Muscle layer of duodenum (tissue), 2 donors: ENCODE data around the gene TBC1D20.
"Not testable (repeated sequence)": the region's sequence is repeated elsewhere in the genome, so short reads cannot be mapped to it uniquely, and the experiment has no call there.

Experiments
- H3K27ac ChIP-seq: one replicate; pipeline ENCODE4 v1.7.0; 2013; ENCODE audit warnings: mild to moderate bottlenecking, low read length
- H3K27me3 ChIP-seq: one replicate; pipeline ENCODE4 v1.7.0; 2013; ENCODE audit warnings: low read depth, mild to moderate bottlenecking, control low read depth, low read length
- H3K36me3 ChIP-seq, 2 donors: one replicate each; pipeline ENCODE4 v1.7.0; 2013; ENCODE audit warnings: low read length in 2 of 2, control low read depth in 1 of 2, mild to moderate bottlenecking in 1 of 2; ENCODE audit not compliant: insufficient read depth in 2 of 2, control insufficient read depth in 1 of 2
- H3K4me1 ChIP-seq, 2 donors: one replicate each; pipeline ENCODE4 v1.7.0; 2013; ENCODE audit warnings: low read length in 2 of 2, mild to moderate bottlenecking in 2 of 2, control low read depth in 1 of 2, moderate library complexity in 1 of 2; ENCODE audit not compliant: insufficient read depth in 2 of 2, control insufficient read depth in 1 of 2
- H3K4me3 ChIP-seq, 2 donors: one replicate each; pipeline ENCODE4 v1.7.0; 2013; ENCODE audit warnings: low read length in 2 of 2, low read depth in 1 of 2, mild to moderate bottlenecking in 1 of 2
- H3K9me3 ChIP-seq, 2 donors: one replicate each; pipeline ENCODE4 v1.7.0; 2013; ENCODE audit warnings: low read length in 2 of 2, control low read depth in 1 of 2, mild to moderate bottlenecking in 1 of 2; ENCODE audit not compliant: control insufficient read depth in 1 of 2
- donor health status: healthy.

The TBC1D20 gene

GRCh38 chr20:402898-403581 is 59.3 kb downstream of the TBC1D20 start:
- H3K27me3 ChIP-seq: no peaks in the 10 kb centered on the region
- H3K36me3 ChIP-seq: no peaks in the 10 kb centered on the region
- H3K9me3 ChIP-seq: no peaks in the 10 kb centered on the region
- H3K27ac ChIP-seq: no peak overlapping the region
- no peak overlapping the region for H3K4me3 ChIP-seq
- peaks cover 0 to 7% of the 10 kb centered on the region in 2 donors for H3K4me1 ChIP-seq

- Histone ChIP-seq H3K27ac (no peak overlapping the region), H3K27me3 (no peaks in the 10 kb centered on the region)
Measured at GRCh38 chr20:402496-402885, 59.8 kb downstream of the TBC1D20 start.

GRCh38 chr20:401682-402495 is 60.4 kb downstream of the TBC1D20 start:
- H3K36me3 ChIP-seq: peaks cover 0 to 4% of the 10 kb centered on the region in 2 donors
- no peak overlapping the region for H3K27ac ChIP-seq
- no peak overlapping the region for H3K4me3 ChIP-seq
- peaks cover 0 to 2% of the 10 kb centered on the region in 2 donors for H3K4me1 ChIP-seq
- H3K27me3 ChIP-seq: no peaks in the 10 kb centered on the region
- no peaks in the 10 kb centered on the region for H3K9me3 ChIP-seq

More at GRCh38 chr20:402496-402885, 59.8 kb downstream of the TBC1D20 start:
- Histone ChIP-seq H3K9me3 (no peaks in the 10 kb centered on the region), H3K4me1 (peaks cover 0 to 7% of the 10 kb centered on the region in 2 donors), H3K36me3 (no peaks in the 10 kb centered on the region), H3K4me3 (no peak overlapping the region)

GRCh38 chr20:400454-401275 is 61.7 kb downstream of the TBC1D20 start:
- H3K9me3 ChIP-seq: no peaks in the 10 kb centered on the region
- no peak overlapping the region for H3K27ac ChIP-seq
- H3K36me3 ChIP-seq: peaks cover 7 to 15% of the 10 kb centered on the region in 2 donors
- H3K27me3 ChIP-seq: no peaks in the 10 kb centered on the region
- no peak overlapping the region for H3K4me3 ChIP-seq
- H3K4me1 ChIP-seq: no peaks in the 10 kb centered on the region

GRCh38 chr20:400128-400453 is 62.2 kb downstream of the TBC1D20 start:
- Histone ChIP-seq H3K4me1 (no peaks in the 10 kb centered on the region), H3K27me3 (no peaks in the 10 kb centered on the region), H3K9me3 (no peaks in the 10 kb centered on the region), H3K4me3 (no peak overlapping the region), H3K36me3 (peaks cover 7 to 15% of the 10 kb centered on the region in 2 donors), H3K27ac (no peak overlapping the region)

GRCh38 chr20:399182-399707 is 63.1 kb downstream of the TBC1D20 start:
- Histone ChIP-seq H3K4me3 (no peak overlapping the region), H3K4me1 (no peaks in the 10 kb centered on the region), H3K9me3 (no peaks in the 10 kb centered on the region), H3K27me3 (no peaks in the 10 kb centered on the region), H3K36me3 (peaks cover 7 to 15% of the 10 kb centered on the region in 2 donors), H3K27ac (no peak overlapping the region)

- no peaks in the 10 kb centered on the region for H3K9me3 ChIP-seq
- no peaks in the 10 kb centered on the region for H3K4me1 ChIP-seq
- H3K27me3 ChIP-seq: no peaks in the 10 kb centered on the region
- no peak overlapping the region for H3K27ac ChIP-seq
- H3K4me3 ChIP-seq: no peak overlapping the region
- peaks cover 10 to 15% of the 10 kb centered on the region in 2 donors for H3K36me3 ChIP-seq
Measured at GRCh38 chr20:397432-398237, 64.7 kb downstream of the TBC1D20 start.

- no peak overlapping the region for H3K27ac ChIP-seq
- no peaks in the 10 kb centered on the region for H3K27me3 ChIP-seq
- H3K4me1 ChIP-seq: no peaks in the 10 kb centered on the region
- no peaks in the 10 kb centered on the region for H3K9me3 ChIP-seq
- H3K4me3 ChIP-seq: no peak overlapping the region
- H3K36me3 ChIP-seq: peaks cover 10 to 15% of the 10 kb centered on the region in 2 donors
Measured at GRCh38 chr20:396619-397431, 65.5 kb downstream of the TBC1D20 start.

GRCh38 chr20:396252-396618 is 66.1 kb downstream of the TBC1D20 start:
- Histone ChIP-seq H3K4me1 (no peaks in the 10 kb centered on the region), H3K9me3 (no peaks in the 10 kb centered on the region), H3K27ac (no peak overlapping the region), H3K36me3 (peaks cover 10 to 18% of the 10 kb centered on the region in 2 donors), H3K27me3 (no peaks in the 10 kb centered on the region), H3K4me3 (no peak overlapping the region)

- H3K27me3 ChIP-seq, H3K4me3 ChIP-seq, H3K27ac ChIP-seq, H3K9me3 ChIP-seq, H3K4me1 ChIP-seq: not testable (repeated sequence)
- peaks cover 12 to 36% of the 10 kb centered on the region in 2 donors for H3K36me3 ChIP-seq
Measured at GRCh38 chr20:393296-393695, 69.0 kb downstream of the TBC1D20 start.
